Lower lobe of right lung (tissue), 2 donors: ENCODE measurements around the gene TTLL9. TPM values are rescaled to one million over a fixed set of nuclear protein-coding genes. Genes with fewer than 3 reads are reported as not detected.
A peak's percentile ranks its signal among the peaks of the same experiment; 100 is the strongest.

Experiments used
- ATAC-seq, 2 donors: fragments of 200-7000 bp; cut with Tn5 transposase; one replicate each; pipeline ENCODE4 v1.9.1; 2020 to 2022; ENCODE audit warnings: mild to moderate bottlenecking in 2 of 2, moderate library complexity in 2 of 2
- DNase-seq: peaks from one replicate; pipeline ENCODE4 v3.0.0-alpha.2; 2020
- H3K27ac ChIP-seq: fragments of 200-600 bp; one replicate; pipeline ENCODE4 v1.8.0; 2022
- H3K27me3 ChIP-seq: fragments of 200-600 bp; one replicate; pipeline ENCODE4 v1.8.0; 2022; ENCODE audit warnings: low read depth
- H3K36me3 ChIP-seq: fragments of 200-600 bp; one replicate; pipeline ENCODE4 v1.8.0; 2022; ENCODE audit warnings: mild to moderate bottlenecking
- H3K4me1 ChIP-seq: fragments of 200-600 bp; one replicate; pipeline ENCODE4 v1.8.0; 2022
- H3K4me3 ChIP-seq: fragments of 200-600 bp; one replicate; pipeline ENCODE4 v1.8.0; 2022; ENCODE audit warnings: mild to moderate bottlenecking
- H3K9me3 ChIP-seq: fragments of 200-600 bp; one replicate; pipeline ENCODE4 v1.8.0; 2022
- intact Hi-C: fragments of 100-400 bp; cut with DNase I; formaldehyde crosslinking; loops from one replicate; pipeline ENCODE4 v1.11.0; 2022
- total RNA-seq: library from RNA; stranded (reverse); fragmentation: NEBNext Ultra II Directional; extraction: Animal tissue kit (Norgen Biotek cat#: 25700); gene quantifications from one replicate; pipeline ENCODE4 v1.2.1, GENCODE V29; 2021
- TF ChIP-seq, protein P1 (sequence below): fragments of 200-600 bp; IDR thresholded peaks from one replicate; pipeline ENCODE4 v1.8.0; 2022; ENCODE audit warnings: antibody characterized with exemption, mild to moderate bottlenecking
- donor health status: DM: no; HTN: yes; CAD: no; lungs with severe emphysema.

TTLL9 gene
- total RNA-seq, 1 donor from 2014 or later = 5.9 TPM

DNA sequence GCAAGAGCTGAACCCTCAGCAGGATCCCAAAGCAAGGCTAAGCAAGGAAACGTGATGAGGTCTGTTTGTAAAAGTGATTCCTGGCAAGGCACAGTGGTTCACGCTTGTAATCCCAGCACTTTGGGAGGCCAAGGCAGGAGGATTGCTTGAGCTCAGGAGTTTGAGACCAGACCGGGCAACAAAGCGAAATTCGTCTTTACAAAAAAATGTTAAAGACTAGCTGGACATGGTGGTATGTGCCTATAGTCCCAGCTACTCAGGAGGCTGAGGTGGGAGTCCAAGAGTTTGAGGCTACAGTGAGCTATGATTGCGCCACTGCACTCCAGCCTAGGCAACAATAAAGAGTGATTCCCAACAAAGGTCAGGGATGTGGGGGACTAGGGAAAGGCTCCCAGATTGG is 93.5 kb downstream of the TTLL9 start:
- TF ChIP-seq, protein P1, sequence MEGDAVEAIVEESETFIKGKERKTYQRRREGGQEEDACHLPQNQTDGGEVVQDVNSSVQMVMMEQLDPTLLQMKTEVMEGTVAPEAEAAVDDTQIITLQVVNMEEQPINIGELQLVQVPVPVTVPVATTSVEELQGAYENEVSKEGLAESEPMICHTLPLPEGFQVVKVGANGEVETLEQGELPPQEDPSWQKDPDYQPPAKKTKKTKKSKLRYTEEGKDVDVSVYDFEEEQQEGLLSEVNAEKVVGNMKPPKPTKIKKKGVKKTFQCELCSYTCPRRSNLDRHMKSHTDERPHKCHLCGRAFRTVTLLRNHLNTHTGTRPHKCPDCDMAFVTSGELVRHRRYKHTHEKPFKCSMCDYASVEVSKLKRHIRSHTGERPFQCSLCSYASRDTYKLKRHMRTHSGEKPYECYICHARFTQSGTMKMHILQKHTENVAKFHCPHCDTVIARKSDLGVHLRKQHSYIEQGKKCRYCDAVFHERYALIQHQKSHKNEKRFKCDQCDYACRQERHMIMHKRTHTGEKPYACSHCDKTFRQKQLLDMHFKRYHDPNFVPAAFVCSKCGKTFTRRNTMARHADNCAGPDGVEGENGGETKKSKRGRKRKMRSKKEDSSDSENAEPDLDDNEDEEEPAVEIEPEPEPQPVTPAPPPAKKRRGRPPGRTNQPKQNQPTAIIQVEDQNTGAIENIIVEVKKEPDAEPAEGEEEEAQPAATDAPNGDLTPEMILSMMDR = no peak
- Histone ChIP-seq H3K27ac (no peak overlapping the region), H3K9me3 (no peaks in the 10 kb centered on the region), H3K36me3 (no peaks in the 10 kb centered on the region), H3K27me3 (peaks cover 43% of the 10 kb centered on the region), H3K4me1 (no peaks in the 10 kb centered on the region), H3K4me3 (no peak overlapping the region)
- no peak for ATAC-seq
- DNase-seq = no peak
- intact Hi-C loops = no loop called here

DNA sequence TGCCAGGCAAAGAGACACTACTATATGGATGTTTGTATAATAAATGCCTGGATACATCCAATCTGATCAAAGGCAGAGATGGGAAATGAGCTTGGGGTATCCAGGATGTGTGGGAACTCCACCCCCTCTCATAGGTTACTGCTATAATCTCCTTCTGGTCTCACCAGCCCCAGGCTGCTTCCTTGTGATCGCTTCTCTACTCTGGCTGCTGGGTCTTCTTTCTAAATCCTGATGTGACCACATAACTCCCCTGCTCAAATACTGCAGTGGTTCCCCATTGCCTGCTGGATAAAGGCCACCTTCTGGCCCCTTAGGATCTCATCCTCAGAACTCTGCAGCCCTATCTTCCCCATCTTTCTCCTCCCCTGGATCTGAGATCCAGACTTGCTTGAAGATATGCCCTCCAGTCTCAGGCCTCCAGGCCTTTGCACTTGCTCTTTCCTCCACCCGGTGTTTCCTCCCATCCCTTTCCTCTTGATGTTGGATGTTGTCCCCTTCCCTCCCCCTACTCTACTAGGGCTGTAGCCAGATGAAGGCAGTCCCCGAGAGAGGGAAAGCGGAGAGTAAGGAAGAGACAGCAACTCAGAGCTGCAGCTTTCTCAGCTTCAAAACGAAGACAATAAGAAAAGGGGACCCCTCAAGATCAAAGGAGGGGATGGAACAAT is 96.7 kb downstream of the TTLL9 start:
- H3K4me1 ChIP-seq = no peaks in the 10 kb centered on the region
- DNase-seq = no peak
- intact Hi-C loops = no loop called here
- H3K4me3 ChIP-seq = no peak overlapping the region
- H3K27ac ChIP-seq = no peak overlapping the region
- H3K27me3 ChIP-seq = peaks cover 48% of the 10 kb centered on the region
- no peaks in the 10 kb centered on the region for H3K36me3 ChIP-seq
- TF ChIP-seq, protein P1 = no peak
- H3K9me3 ChIP-seq = no peaks in the 10 kb centered on the region
- no peak for ATAC-seq

DNA sequence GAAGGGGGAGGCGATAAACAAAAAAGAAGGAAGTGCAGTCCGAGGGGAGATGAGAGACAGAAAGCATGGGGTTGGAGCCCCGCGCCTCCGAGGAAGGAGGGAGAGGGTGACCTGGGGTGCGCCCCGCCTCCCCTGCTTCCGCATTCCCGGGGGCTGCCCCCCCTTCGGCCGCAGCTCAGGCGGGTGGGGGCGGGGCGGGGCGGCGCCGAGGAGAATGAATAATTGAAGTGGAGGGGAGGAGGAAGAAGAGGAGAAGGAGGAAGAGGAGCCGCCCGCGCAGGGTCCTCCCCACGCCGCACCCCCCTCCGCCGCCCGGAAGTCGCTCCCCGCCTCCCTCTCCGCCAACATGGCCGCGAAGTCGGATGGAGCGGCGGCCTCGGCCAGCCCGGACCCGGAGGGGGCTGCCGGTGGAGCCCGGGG is 97.4 kb downstream of the TTLL9 start, which contains the start of gene XKR7:
TSS of gene XKR7 (plus strand) at position 322 of the 420 bp plus-strand sequence. CDS start at position 347, 25 bp downstream.
- TF ChIP-seq, protein P1 = no peak
- peak within 1 kb of the TSS; percentile 36 for H3K4me3 ChIP-seq
- H3K27me3 ChIP-seq = peaks cover 46% of the 10 kb centered on the region
- H3K36me3 ChIP-seq = no peaks in the 10 kb centered on the region
- DNase-seq = peak; percentile 50
- H3K27ac ChIP-seq = no peak within 1 kb of the TSS
- ATAC-seq = peak in 1 of 2 donors; percentile 31
- no peaks in the 10 kb centered on the region for H3K4me1 ChIP-seq
- no peaks in the 10 kb centered on the region for H3K9me3 ChIP-seq
- intact Hi-C loops = no loop called here

DNA sequence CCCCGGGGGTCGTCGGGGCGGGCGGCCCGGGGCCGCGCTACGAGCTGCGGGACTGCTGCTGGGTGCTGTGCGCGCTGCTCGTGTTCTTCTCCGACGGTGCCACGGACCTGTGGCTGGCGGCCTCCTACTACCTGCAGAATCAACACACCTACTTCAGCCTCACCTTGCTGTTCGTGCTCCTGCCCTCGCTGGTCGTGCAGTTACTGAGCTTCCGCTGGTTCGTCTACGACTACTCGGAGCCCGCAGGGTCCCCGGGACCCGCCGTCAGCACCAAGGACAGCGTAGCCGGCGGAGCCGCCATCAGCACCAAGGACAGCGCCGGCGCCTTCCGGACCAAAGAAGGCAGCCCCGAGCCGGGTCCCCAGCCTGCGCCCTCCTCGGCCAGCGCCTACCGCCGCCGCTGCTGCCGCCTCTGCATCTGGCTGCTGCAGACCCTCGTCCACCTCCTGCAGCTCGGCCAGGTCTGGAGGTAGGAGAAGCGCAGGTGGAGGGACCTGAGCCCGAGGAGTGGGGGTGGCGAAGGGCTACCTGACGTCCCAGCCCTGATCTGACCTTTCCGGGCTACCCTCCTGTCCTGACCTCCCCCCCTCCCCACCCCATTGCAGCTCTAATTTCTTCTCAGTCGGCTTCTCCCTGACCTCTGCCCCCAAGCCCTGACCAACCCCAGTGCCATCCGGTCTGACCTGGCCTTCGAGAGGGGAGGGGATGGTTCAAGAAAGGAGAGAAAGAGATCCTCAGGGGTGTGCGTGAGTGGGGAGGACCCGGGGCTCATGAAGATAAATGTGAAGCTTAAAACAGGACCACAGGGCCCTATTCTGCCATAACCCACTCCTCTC is 98.1 kb downstream of the TTLL9 start:
- ATAC-seq (peak; percentile 88 to 93), DNase-seq (peak; percentile 79)
- Histone ChIP-seq H3K27me3 (peaks cover 43% of the 10 kb centered on the region), H3K4me3 (peak overlapping the region; percentile 36), H3K36me3 (no peaks in the 10 kb centered on the region), H3K27ac (no peak overlapping the region), H3K4me1 (no peaks in the 10 kb centered on the region), H3K9me3 (no peaks in the 10 kb centered on the region)
- TF ChIP-seq, protein P1 = no peak
- intact Hi-C loops = no loop called here

DNA sequence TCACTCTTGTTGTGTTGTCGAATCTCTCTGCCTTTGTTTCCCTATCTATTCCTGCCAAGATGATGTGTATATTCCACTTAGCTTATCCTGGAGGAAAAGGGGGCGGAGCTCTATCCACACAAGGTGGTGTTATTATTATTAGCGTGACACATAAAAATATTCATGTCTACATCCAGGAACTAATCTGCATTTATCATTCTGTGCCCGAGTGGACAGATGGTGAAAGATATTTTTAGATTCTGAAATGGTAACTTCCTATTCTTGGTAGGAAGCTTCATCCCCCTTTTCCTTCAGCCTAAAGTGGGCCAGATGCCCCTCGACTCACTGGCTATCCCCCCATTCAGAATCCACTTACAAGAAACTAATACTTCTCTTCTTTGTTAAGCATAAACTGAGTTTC is 99.6 kb downstream of the TTLL9 start:
- DNase-seq (no peak), ATAC-seq (no peak)
- Histone ChIP-seq H3K4me3 (no peak overlapping the region), H3K36me3 (no peaks in the 10 kb centered on the region), H3K27ac (no peak overlapping the region), H3K9me3 (no peaks in the 10 kb centered on the region), H3K4me1 (no peaks in the 10 kb centered on the region), H3K27me3 (peaks cover 47% of the 10 kb centered on the region)
- TF ChIP-seq, protein P1 = no peak
- intact Hi-C loops = no loop called here
